H1 (cell line): ENCODE results near the gene BEST3. TPM values are rescaled to one million over a fixed set of nuclear protein-coding genes. Genes with fewer than 3 reads are reported as not detected.

Experiments
- CTCF ChIA-PET: fragments of 300-600 bp; sonication (Branson Sonifier 250); formaldehyde crosslinking; loops from one replicate; lab custom pipeline; 2021; ENCODE audit not compliant: partially characterized antibody; lab: Charles Lee
- POLR2A ChIA-PET: fragments of 300-600 bp; sonication (Branson Sonifier 250); formaldehyde crosslinking; loops from one replicate; lab custom pipeline; 2021; ENCODE audit warnings: inconsistent platforms; ENCODE audit not compliant: partially characterized antibody; lab: Charles Lee
- DNase-seq, 2 experiments: peaks; one replicate each; pipeline versions ENCODE4 v3.0.0 to v3.0.0-alpha.2; 2010 to 2022; ENCODE audit warnings: low spot score in 2 of 2, low read depth in 1 of 2, mixed read lengths in 1 of 2
- FAIRE-seq: peaks from 2 replicates; lab custom pipeline; 2011; peaks lifted over from hg19 to GRCh38; lab: Jason Lieb, UNC
- H2AFZ ChIP-seq: 2 replicates; pipeline ENCODE4 v1.8.1; 2012; ENCODE audit warnings: low read length, inconsistent platforms
- H2AK5ac ChIP-seq: 2 replicates; pipeline ENCODE4 v1.6.1; 2013; ENCODE audit warnings: low read depth, low read length
- H2BK120ac ChIP-seq: replicated peaks from 2 replicates; pipeline ENCODE3; 2013; ENCODE audit warnings: low read depth, low read length, inconsistent platforms
- H2BK12ac ChIP-seq: 2 replicates; pipeline ENCODE4 v1.6.1; 2013; ENCODE audit warnings: low read depth, low read length
- H2BK15ac ChIP-seq: 2 replicates; pipeline ENCODE4 v1.6.1; 2013; ENCODE audit warnings: low read length
- H2BK20ac ChIP-seq: 2 replicates; pipeline ENCODE4 v1.6.1; 2013; ENCODE audit warnings: low read length
- H2BK5ac ChIP-seq: 2 replicates; pipeline ENCODE4 v1.6.1; 2013; ENCODE audit warnings: low read depth, low read length
- H3K14ac ChIP-seq: 2 replicates; pipeline ENCODE4 v1.6.1; 2013; ENCODE audit warnings: inconsistent platforms; ENCODE audit not compliant: insufficient read length
- H3K18ac ChIP-seq: 2 replicates; pipeline ENCODE4 v1.6.1; 2013; ENCODE audit warnings: low read length; ENCODE audit errors: extremely low read depth
- H3K23ac ChIP-seq: 2 replicates; pipeline ENCODE4 v1.6.1; 2013; ENCODE audit warnings: inconsistent platforms; ENCODE audit not compliant: insufficient read length
- H3K23me2 ChIP-seq: 2 replicates; pipeline ENCODE4 v1.6.1; 2013; ENCODE audit warnings: low read depth, low read length
- H3K27ac ChIP-seq: 2 replicates; pipeline ENCODE4 v1.6.1; 2011; ENCODE audit warnings: low read depth, low read length, inconsistent platforms
- H3K27me3 ChIP-seq, 4 experiments: replicated peaks in 1 of 4; 1 replicate in 1 of 4; 2 replicates in 3 of 4; pipeline versions ENCODE4 v1.6.1 to v1.8.1; 2011 to 2013; ENCODE audit warnings: low read length in 3 of 4, mild to moderate bottlenecking in 3 of 4, inconsistent platforms in 2 of 4, mixed read lengths in 2 of 4, moderate library complexity in 1 of 4; ENCODE audit not compliant: control insufficient read depth in 3 of 4, insufficient read depth in 3 of 4; ENCODE audit errors: extremely low read depth in 1 of 4
- H3K36me3 ChIP-seq, 4 experiments: 2 replicates each; pipeline versions ENCODE4 v1.6.1 to v1.8.1; 2011 to 2013; ENCODE audit warnings: mild to moderate bottlenecking in 4 of 4, low read length in 3 of 4, moderate library complexity in 2 of 4, control low read depth in 1 of 4, inconsistent platforms in 1 of 4; ENCODE audit not compliant: insufficient read depth in 4 of 4, control insufficient read depth in 2 of 4
- H3K4ac ChIP-seq: replicated peaks from 2 replicates; pipeline ENCODE3; 2013; ENCODE audit warnings: low read length, low read depth, mixed read lengths, inconsistent platforms; ENCODE audit not compliant: insufficient read length
- H3K4me1 ChIP-seq, 4 experiments: replicated peaks in 1 of 4; 1 replicate in 1 of 4; 2 replicates in 3 of 4; pipeline versions ENCODE4 v1.6.1 to v1.8.1; 2011 to 2013; ENCODE audit warnings: low read length in 3 of 4, inconsistent platforms in 2 of 4, mixed read lengths in 1 of 4; ENCODE audit not compliant: insufficient read depth in 4 of 4, control insufficient read depth in 3 of 4
- H3K4me2 ChIP-seq, 2 experiments: 2 replicates each; pipeline versions ENCODE4 v1.6.1 to v1.8.1; 2011 to 2013; ENCODE audit warnings: low read depth in 2 of 2, low read length in 2 of 2, control low read depth in 1 of 2, inconsistent platforms in 1 of 2, mild to moderate bottlenecking in 1 of 2; ENCODE audit not compliant: insufficient read depth in 1 of 2
- H3K4me3 ChIP-seq, 4 experiments: fragments of 200-600, 300-600 bp in 1 of 4; sonication (generic), shearing (Covaris generic), sonication (Bioruptor Twin) in 1 of 4; 2 replicates each; pipeline versions ENCODE4 v1.5.1 to v1.8.1; 2011 to 2016; ENCODE audit warnings: low read length in 4 of 4, low read depth in 3 of 4, control low read depth in 2 of 4, inconsistent platforms in 2 of 4, mild to moderate bottlenecking in 2 of 4, mixed read lengths in 1 of 4, moderate library complexity in 1 of 4; ENCODE audit not compliant: insufficient read depth in 2 of 4; ENCODE audit errors: extremely low read depth in 1 of 4
- H3K56ac ChIP-seq: replicated peaks from 2 replicates; pipeline ENCODE3; 2013; ENCODE audit warnings: low read depth, mild to moderate bottlenecking, mixed read lengths, low read length, inconsistent platforms; ENCODE audit not compliant: insufficient read length
- H3K79me1 ChIP-seq: 2 replicates; pipeline ENCODE4 v1.6.1; 2013; ENCODE audit warnings: low read depth, low read length, control low read depth
- H3K79me2 ChIP-seq, 2 experiments: 2 replicates each; pipeline versions ENCODE4 v1.6.1 to v1.8.1; 2012 to 2013; ENCODE audit warnings: low read length in 2 of 2, mild to moderate bottlenecking in 2 of 2, inconsistent platforms in 1 of 2; ENCODE audit not compliant: insufficient read depth in 2 of 2, control insufficient read depth in 1 of 2
- H3K9ac ChIP-seq, 4 experiments: replicated peaks in 1 of 4; 1 replicate in 1 of 4; 2 replicates in 3 of 4; pipeline versions ENCODE4 v1.6.1 to v1.8.1; 2011 to 2013; ENCODE audit warnings: low read depth in 3 of 4, low read length in 3 of 4, control low read depth in 2 of 4, mild to moderate bottlenecking in 2 of 4, moderate library complexity in 2 of 4, inconsistent platforms in 1 of 4; ENCODE audit errors: extremely low read depth in 1 of 4
- H3K9me3 ChIP-seq, 2 experiments: 2 replicates each; pipeline versions ENCODE4 v1.6.1 to v1.8.1; 2012 to 2013; ENCODE audit warnings: mild to moderate bottlenecking in 2 of 2, moderate library complexity in 2 of 2, control low read depth in 1 of 2, inconsistent platforms in 1 of 2, low read depth in 1 of 2, low read length in 1 of 2, mixed read lengths in 1 of 2; ENCODE audit not compliant: insufficient read depth in 2 of 2
- H4K20me1 ChIP-seq, 2 experiments: replicated peaks in 1 of 2; 2 replicates each; pipeline versions ENCODE3 to v1.8.1; 2011 to 2013; ENCODE audit warnings: inconsistent platforms in 2 of 2, low read length in 2 of 2, mild to moderate bottlenecking in 1 of 2; ENCODE audit not compliant: insufficient read depth in 2 of 2, control insufficient read depth in 1 of 2
- H4K5ac ChIP-seq: 2 replicates; pipeline ENCODE4 v1.6.1; 2013; ENCODE audit warnings: low read length, low read depth, mixed read lengths, inconsistent platforms; ENCODE audit not compliant: insufficient read length
- H4K8ac ChIP-seq: 2 replicates; pipeline ENCODE4 v1.8.0; 2013; ENCODE audit warnings: mild to moderate bottlenecking, moderate library complexity, low read length, inconsistent platforms; ENCODE audit not compliant: insufficient read depth; ENCODE audit errors: extremely low read depth
- H4K91ac ChIP-seq: replicated peaks from 2 replicates; pipeline ENCODE3; 2013; ENCODE audit warnings: low read length, mixed read lengths, inconsistent platforms; ENCODE audit not compliant: insufficient read length
- ATF2 ChIP-seq: IDR thresholded peaks from 2 replicates; pipeline ENCODE4 v1.6.1; 2012; ENCODE audit warnings: low read length, inconsistent platforms
- CBX8 ChIP-seq: fragments of 300-800, 300-1000 bp; sonication (generic); IDR thresholded peaks from 2 replicates; pipeline ENCODE4 v1.7.1; 2016; ENCODE audit warnings: low read depth, low read length, borderline replicate concordance
- KDM4A ChIP-seq: IDR thresholded peaks from one replicate; pipeline ENCODE4 v1.7.1; 2012; ENCODE audit warnings: low read depth, mild to moderate bottlenecking, moderate library complexity, low read length, inconsistent platforms; ENCODE audit not compliant: severe bottlenecking
- PHF8 ChIP-seq: fragments of 200-600 bp; sonication (generic); conservative IDR thresholded peaks from 2 replicates; pipeline ENCODE4 v1.7.1; 2012; ENCODE audit warnings: low read depth, mild to moderate bottlenecking, inconsistent platforms, low read length, moderate library complexity
- SAP30 ChIP-seq: fragments of 300-600 bp; sonication (generic); IDR thresholded peaks from 2 replicates; pipeline ENCODE4 v1.7.1; 2012; ENCODE audit warnings: low read length, moderate library complexity, mild to moderate bottlenecking, inconsistent platforms; ENCODE audit not compliant: insufficient read depth, insufficient replicate concordance
- SIN3A ChIP-seq, 2 experiments: IDR thresholded peaks in 1 of 2; conservative IDR thresholded peaks in 1 of 2; 2 replicates each; pipeline ENCODE4 v1.6.1; 2011 to 2012; ENCODE audit warnings: low read length in 2 of 2, improper control_type of control experiment in 1 of 2, low read depth in 1 of 2, mild to moderate bottlenecking in 1 of 2
- SP1 ChIP-seq: IDR thresholded peaks from 2 replicates; pipeline ENCODE4 v1.6.1; 2011; ENCODE audit warnings: low read depth, low read length
- SP4 ChIP-seq: IDR thresholded peaks from 2 replicates; pipeline ENCODE4 v1.6.1; 2012; ENCODE audit warnings: low read length, inconsistent platforms
- WGBS, 2 experiments: shearing (Covaris generic) in 1 of 2; methylation state at CpG; one replicate each; pipeline versions ENCODE4 v1.1.6 to v1.1.7; 2013 to 2015; ENCODE audit warnings: low lambda C conversion rate in 2 of 2, mixed read lengths in 2 of 2, inconsistent platforms in 1 of 2, low coverage in 1 of 2, missing lambda C conversion rate in 1 of 2; ENCODE audit not compliant: insufficient replicate concordance in 2 of 2, insufficient coverage in 1 of 2, insufficient read length in 1 of 2; ENCODE audit errors: extremely low coverage in 1 of 2, missing lambda C conversion rate in 1 of 2; 5-methylcytosine and 5-hydroxymethylcytosine counted together
- polyA plus RNA-seq, 7 experiments: library from polyadenylated mRNA; depleted of rRNA in 3 of 7; stranded (reverse) in 5 of 7; unstranded in 2 of 7; fragments of >200 nt in 5 of 7; fragments of 200-250 nt in 2 of 7; gene quantifications; 1 replicate in 5 of 7; 2 replicates in 1 of 7; 4 replicates in 1 of 7; pipeline versions ENCODE4 v1.2.1 to v1.2.3, GENCODE V29; 2011 to 2013; ENCODE audit warnings: missing spikeins in 2 of 7, mixed read lengths in 2 of 7
- total RNA-seq: library from RNA; stranded (reverse); fragmentation: NEBNext Ultra II Directional; extraction: Animal tissue kit (Norgen Biotek cat#: 25700); gene quantifications from 2 replicates; pipeline ENCODE4 v1.2.1, GENCODE V29; 2021

BEST3 gene
- total and polyA plus RNA-seq, 2 of the 8 experiments (the other 6 are each of a cell fraction or from before 2014, with no cell fraction given) = 0.17 TPM; not detected in 1

DNA sequence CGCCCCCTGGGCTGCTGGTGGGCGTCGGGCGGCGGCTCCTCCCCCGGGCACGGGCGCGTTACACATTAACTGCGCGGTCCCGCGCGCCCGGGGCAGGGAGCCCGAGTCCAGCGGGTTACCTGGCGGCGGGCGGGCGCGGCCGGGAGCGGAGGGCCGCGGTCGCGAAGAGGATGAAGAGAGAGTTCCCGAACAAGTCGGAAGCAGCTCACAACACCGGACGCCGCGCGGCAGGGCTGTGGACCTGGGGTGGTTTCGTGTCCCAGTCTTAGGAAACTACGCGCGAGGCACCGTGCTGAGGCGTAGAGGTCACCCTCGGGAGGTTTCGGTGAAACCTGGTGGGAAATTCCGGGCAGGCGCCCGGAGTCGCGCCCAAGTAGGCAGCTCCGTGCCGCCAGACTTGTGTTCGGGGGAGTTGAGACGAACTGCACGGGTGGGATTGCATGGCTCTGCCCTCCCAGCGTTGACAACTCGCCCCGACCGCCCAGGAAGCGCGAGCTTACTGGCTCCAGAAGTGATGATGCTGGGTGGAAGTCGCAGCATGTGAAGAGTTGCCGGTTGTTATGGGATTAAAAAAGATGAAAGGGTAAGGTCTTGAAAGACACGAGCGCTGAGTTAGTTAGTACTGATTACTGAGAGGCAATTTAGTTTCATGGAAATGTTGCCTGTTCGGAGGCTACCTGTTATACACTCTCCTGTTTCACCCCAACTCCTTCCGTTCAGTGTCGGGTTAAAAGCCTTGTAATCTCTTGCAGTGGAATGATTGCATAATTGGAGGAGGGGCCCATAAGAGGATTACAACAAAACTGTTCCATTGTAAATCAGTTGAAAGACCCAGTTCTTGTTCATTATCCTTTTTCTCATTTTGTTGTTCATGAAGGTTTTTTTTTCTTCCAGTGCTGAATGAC is 40.4 kb upstream of the BEST3 start:
- H3K4ac ChIP-seq = no peak overlapping the region
- H2BK120ac ChIP-seq = no peak overlapping the region
- H3K4me2 ChIP-seq = peak overlapping the region; percentile 77 to 94
- no peaks in the 10 kb centered on the region for H3K36me3 ChIP-seq
- 3% methylated on average over 35 of the region's 66 CpGs; no CpG with 5 or more reads in 1 of the 2 experiments for WGBS, 2 experiments
- H2BK20ac ChIP-seq = no peak overlapping the region
- H2AK5ac ChIP-seq = no peak overlapping the region
- no peak overlapping the region for H3K23ac ChIP-seq
- no peak overlapping the region for H4K5ac ChIP-seq
- no peak overlapping the region for H3K14ac ChIP-seq
- ChIA-PET POLR2A (interaction anchor here (0.5 to 1.0 kb wide), 2 partner anchors 8 to 270 kb away, joined by 3 read pairs; partner anchors contain the start of gene FRS2), CTCF (interaction anchor here (1.2 to 1.4 kb wide), 2 partner anchors 17 to 41 kb away, joined by 3 to 4 read pairs; no protein-coding TSS in a partner anchor)
- peak; percentile 76 for FAIRE-seq
- peak overlapping the region in 3 of 4 experiments; percentile 25 to 75 (median 31); a peak in 6 of 7 replicates for H3K9ac ChIP-seq
- H3K9me3 ChIP-seq = no peaks in the 10 kb centered on the region
- peaks cover 0 to 4% of the 10 kb centered on the region in 2 experiments for H4K20me1 ChIP-seq
- peak overlapping the region; percentile 36; the same call in 1 of the 2 replicates for H2AFZ ChIP-seq
- peaks cover 0 to 2% (median 0%) of the 10 kb centered on the region in 4 experiments; a peak in 1 of 7 replicates for H3K4me1 ChIP-seq
- H3K56ac ChIP-seq = no peak overlapping the region
- peak overlapping the region; percentile 45 for H4K8ac ChIP-seq
- H2BK5ac ChIP-seq = no peak overlapping the region
- H3K23me2 ChIP-seq = peaks cover 9% of the 10 kb centered on the region
- H3K18ac ChIP-seq = 0 out of 2 replicates have a peak overlapping the region, but pooled peaks have one; percentile 27
- peak overlapping the region; percentile 21; the same call in 1 of the 2 replicates for H2BK12ac ChIP-seq
- no peak overlapping the region for H2BK15ac ChIP-seq
- H3K27ac ChIP-seq = no peak overlapping the region
- peak in 1 of 2 experiments; percentile 64 for DNase-seq
- no peaks in the 10 kb centered on the region for H3K79me1 ChIP-seq
- no peak overlapping the region for H4K91ac ChIP-seq
- peaks cover 0 to 20% of the 10 kb centered on the region in 2 experiments; a peak in 2 of 4 replicates for H3K79me2 ChIP-seq
- peaks cover 0 to 7% (median 2%) of the 10 kb centered on the region in 4 experiments; a peak in 3 of 7 replicates for H3K27me3 ChIP-seq
- peak overlapping the region; percentile 53 to 88 (median 70) for H3K4me3 ChIP-seq
- peak; percentile 65 for TF ChIP-seq SAP30
- peak in 1 of 2 experiments; percentile 24; a peak in 1 of 4 replicates for TF ChIP-seq SIN3A (conservative IDR thresholded peaks at IDR 0.05 in 1 of 2, IDR thresholded peaks at IDR 0.05 in 1 of 2; ENCODE audit: low read depth in 1 of 2, low read length in 2 of 2)
- no peak for TF ChIP-seq CBX8
- TF ChIP-seq PHF8 = peak; percentile 41
- 0 out of 2 replicates have a peak, but pooled peaks have one; percentile 13 for TF ChIP-seq SP1
- TF ChIP-seq KDM4A = peak; percentile 5
- TF ChIP-seq SP4 = no peak
- no peak for TF ChIP-seq ATF2
